ENCODE data around the gene GPNMB.

GPNMB gene

DNA sequence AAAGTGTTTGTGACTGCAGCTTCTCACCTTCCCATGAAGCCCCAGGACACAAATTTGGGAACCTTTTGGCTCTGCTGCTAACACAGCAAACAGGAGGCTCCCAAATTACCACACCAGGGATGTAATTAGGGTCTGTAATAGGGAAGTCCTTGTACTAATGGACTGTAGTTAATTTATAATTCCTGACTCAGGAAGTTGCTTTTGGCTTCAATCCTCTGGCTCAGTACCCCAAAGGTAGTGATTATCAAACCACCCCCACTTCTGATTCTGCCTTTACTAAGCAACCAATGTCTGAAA, 48.8 kb downstream of the GPNMB start:
- no peak for DNase-seq (ENCODE audit: extremely low read depth, insufficient read length)
- H3K36me3 ChIP-seq (ENCODE audit: control insufficient read depth, insufficient read depth, low read length), result no peaks in the 10 kb centered on the region
- no peak overlapping the region for H3K4me3 ChIP-seq (replicated peaks; ENCODE audit: low read depth, low read length)
- no peaks in the 10 kb centered on the region for H3K27me3 ChIP-seq (replicated peaks; ENCODE audit: control insufficient read depth, insufficient read depth, low read length)
- no peak for TF ChIP-seq CTCF (IDR thresholded peaks at IDR 0.05; ENCODE audit: insufficient read depth, low read length, poor library complexity, severe bottlenecking)

GRCh38 chr7:23298141-23298881, 51.7 kb downstream of the GPNMB start:
- DNase-seq (ENCODE audit: extremely low read depth, insufficient read length), result no peak
- H3K4me3 ChIP-seq (replicated peaks; ENCODE audit: low read depth, low read length), result peak overlapping the region; percentile 88
- TF ChIP-seq CTCF (IDR thresholded peaks at IDR 0.05; ENCODE audit: insufficient read depth, low read length, poor library complexity, severe bottlenecking), result no peak
- H3K27me3 ChIP-seq (replicated peaks; ENCODE audit: control insufficient read depth, insufficient read depth, low read length), result no peaks in the 10 kb centered on the region
- H3K36me3 ChIP-seq (ENCODE audit: control insufficient read depth, insufficient read depth, low read length), result no peaks in the 10 kb centered on the region

GRCh38 chr7:23298885-23299769, 52.6 kb downstream of the GPNMB start, which contains the start of gene MALSU1:
TSS of gene MALSU1 (plus strand) at chr7:23299339. CDS start at chr7:23299353, 14 bp downstream.
- TF ChIP-seq CTCF (IDR thresholded peaks at IDR 0.05; ENCODE audit: insufficient read depth, low read length, poor library complexity, severe bottlenecking), result no peak
- DNase-seq (ENCODE audit: extremely low read depth, insufficient read length), result peak; percentile 95

DNA sequence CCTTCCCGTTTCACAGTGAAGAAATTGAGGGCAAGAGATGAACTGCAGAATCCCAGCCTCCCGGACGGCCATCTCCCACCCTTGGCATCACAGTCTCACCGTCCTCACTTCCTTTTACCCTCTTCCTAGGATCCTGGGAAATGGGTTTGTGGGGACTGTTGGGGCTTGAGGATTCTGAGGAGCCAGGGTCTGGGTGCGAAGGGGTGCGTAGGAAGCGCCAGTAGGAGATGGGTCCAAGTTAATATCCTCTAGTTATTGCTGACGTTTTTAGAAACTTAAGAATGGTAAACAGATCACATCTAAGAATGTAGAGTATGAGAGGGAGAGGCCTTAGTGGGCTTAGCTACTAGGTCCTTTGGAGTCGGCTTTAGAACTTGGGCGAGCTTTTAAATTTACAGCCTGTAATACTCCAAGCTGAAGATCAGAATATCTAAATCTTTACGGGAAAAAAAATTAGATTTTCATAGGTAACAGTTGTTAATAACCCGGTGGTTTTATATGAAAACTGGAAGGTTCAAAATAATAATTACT, 53.3 kb downstream of the GPNMB start:
- Histone ChIP-seq H3K36me3 (ENCODE audit: control insufficient read depth, insufficient read depth, low read length) (no peaks in the 10 kb centered on the region), H3K4me3 (replicated peaks; ENCODE audit: low read depth, low read length) (peak overlapping the region; percentile 88), H3K27me3 (replicated peaks; ENCODE audit: control insufficient read depth, insufficient read depth, low read length) (no peaks in the 10 kb centered on the region)
- no peak for DNase-seq (ENCODE audit: extremely low read depth, insufficient read length)
- no peak for TF ChIP-seq CTCF (IDR thresholded peaks at IDR 0.05; ENCODE audit: insufficient read depth, low read length, poor library complexity, severe bottlenecking)

More at GRCh38 chr7:23298885-23299769, 52.6 kb downstream of the GPNMB start, which contains the start of gene MALSU1:
- Histone ChIP-seq H3K36me3 (ENCODE audit: control insufficient read depth, insufficient read depth, low read length) (no peaks in the 10 kb centered on the region), H3K4me3 (replicated peaks; ENCODE audit: low read depth, low read length) (peak within 1 kb of the TSS; percentile 88), H3K27me3 (replicated peaks; ENCODE audit: control insufficient read depth, insufficient read depth, low read length) (no peaks in the 10 kb centered on the region)

- H3K36me3 ChIP-seq (ENCODE audit: control insufficient read depth, insufficient read depth, low read length), result peaks cover 3% of the 10 kb centered on the region
- no peak for TF ChIP-seq CTCF (IDR thresholded peaks at IDR 0.05; ENCODE audit: insufficient read depth, low read length, poor library complexity, severe bottlenecking)
- no peak overlapping the region for H3K4me3 ChIP-seq (replicated peaks; ENCODE audit: low read depth, low read length)
- no peak for DNase-seq (ENCODE audit: extremely low read depth, insufficient read length)
- H3K27me3 ChIP-seq (replicated peaks; ENCODE audit: control insufficient read depth, insufficient read depth, low read length), result no peaks in the 10 kb centered on the region
These were observed 60.5 kb downstream of the GPNMB start for GRCh38 chr7:23306936-23307521.
